CD4-positive, CD25-positive, alpha-beta regulatory T cell (primary cell): ENCODE results near the gene MAP3K5. TPM values are rescaled to one million over a fixed set of nuclear protein-coding genes. Genes with fewer than 3 reads are reported as not detected.
"Not testable (repeated sequence)": the region's sequence is repeated elsewhere in the genome, so short reads cannot be mapped to it uniquely, and the experiment has no call there.

ENCODE experiments used
- ATAC-seq, 2 donors: fragments of 150-1000 bp; cut with Tn5 transposase; one replicate each; pipeline ENCODE4 v1.10.0; 2021; ENCODE audit warnings: low read depth in 2 of 2, moderate number of reproducible peaks in 2 of 2, moderate library complexity in 1 of 2
- DNase-seq, 3 donors: peaks; one replicate each; pipeline versions ENCODE4 v3.0.0 to v3.0.0-alpha.2; 2012 to 2022; ENCODE audit warnings: mixed read lengths in 1 of 3
- H3K27ac ChIP-seq: one replicate; pipeline ENCODE4 v1.7.0; 2013; ENCODE audit warnings: mild to moderate bottlenecking, low read length; ENCODE audit not compliant: insufficient read depth, poor library complexity, severe bottlenecking
- H3K27me3 ChIP-seq: one replicate; pipeline ENCODE4 v1.7.0; 2013; ENCODE audit warnings: low read length; ENCODE audit not compliant: control insufficient read depth, insufficient read depth
- H3K36me3 ChIP-seq: one replicate; pipeline ENCODE4 v1.7.0; 2013; ENCODE audit warnings: mild to moderate bottlenecking, low read length, moderate library complexity; ENCODE audit not compliant: control insufficient read depth, insufficient read depth
- H3K4me1 ChIP-seq: 2 replicates; pipeline ENCODE4 v1.7.0; 2013; ENCODE audit warnings: mild to moderate bottlenecking, low read length; ENCODE audit not compliant: insufficient read depth, control insufficient read depth, poor library complexity, severe bottlenecking
- H3K4me3 ChIP-seq: one replicate; pipeline ENCODE4 v1.7.0; 2013; ENCODE audit warnings: low read depth, mild to moderate bottlenecking, low read length, moderate library complexity
- H3K9me3 ChIP-seq, 2 experiments: 1 replicate in 1 of 2; 2 replicates in 1 of 2; pipeline ENCODE4 v1.7.0; 2013; ENCODE audit warnings: low read length in 2 of 2, mild to moderate bottlenecking in 1 of 2, moderate library complexity in 1 of 2; ENCODE audit not compliant: control insufficient read depth in 2 of 2
- H3K27ac Mint-ChIP-seq, 3 donors: one replicate each; pipeline ENCODE4 v1.8.0; 2020 to 2022; ENCODE audit warnings: mild to moderate bottlenecking in 3 of 3, mixed read lengths in 3 of 3, moderate library complexity in 2 of 3
- H3K27me3 Mint-ChIP-seq: one replicate; pipeline ENCODE4 v1.8.0; 2022; ENCODE audit warnings: mild to moderate bottlenecking, mixed read lengths
- H3K36me3 Mint-ChIP-seq: one replicate; pipeline ENCODE4 v1.8.0; 2020; ENCODE audit warnings: mixed read lengths
- H3K4me1 Mint-ChIP-seq, 4 donors: one replicate each; pipeline ENCODE4 v1.8.0; 2020 to 2022; ENCODE audit warnings: mixed read lengths in 4 of 4, mild to moderate bottlenecking in 1 of 4
- H3K4me3 Mint-ChIP-seq, 4 donors: one replicate each; pipeline ENCODE4 v1.8.0; 2020 to 2022; ENCODE audit warnings: mild to moderate bottlenecking in 4 of 4, mixed read lengths in 4 of 4, moderate library complexity in 3 of 4
- H3K9me3 Mint-ChIP-seq, 7 donors: one replicate each; pipeline ENCODE4 v1.8.0; 2020 to 2022; ENCODE audit warnings: mixed read lengths in 7 of 7, mild to moderate bottlenecking in 3 of 7, moderate library complexity in 2 of 7
- polyA plus RNA-seq, 4 donors: library from polyadenylated mRNA; unstranded; fragments of 300-500 nt; fragmentation: Illumina TruSeq; gene quantifications; one replicate each; pipeline ENCODE4 v1.2.3, GENCODE V29; 2021
- total RNA-seq: library from RNA; stranded (reverse); gene quantifications from one replicate; pipeline ENCODE4 v1.2.3, GENCODE V29; 2022

The MAP3K5 gene
- total and polyA plus RNA-seq, 5 donors from 2014 or later: 14.4 to 44.0 (median 20.5) TPM

- H3K4me1 Mint-ChIP-seq: peaks cover 23 to 46% (median 32%) of the 10 kb centered on the region in 4 donors
- Histone ChIP-seq H3K9me3 (no peaks in the 10 kb centered on the region), H3K36me3 (peaks cover 9% of the 10 kb centered on the region), H3K4me3 (peak within 1 kb of the TSS; percentile 96), H3K27me3 (peaks cover 2% of the 10 kb centered on the region), H3K27ac (peak within 1 kb of the TSS; percentile 89), H3K4me1 (peaks cover 10% of the 10 kb centered on the region)
- peak within 1 kb of the TSS; percentile 95 to 98 (median 98) for H3K27ac Mint-ChIP-seq
- DNase-seq: peak; percentile 80 to 95 (median 93)
- peaks cover 25% of the 10 kb centered on the region for H3K36me3 Mint-ChIP-seq
- H3K27me3 Mint-ChIP-seq: peaks cover 4% of the 10 kb centered on the region
- ATAC-seq: peak; percentile 95
- H3K4me3 Mint-ChIP-seq: peak within 1 kb of the TSS; percentile 88 to 97 (median 93)
- H3K9me3 Mint-ChIP-seq: peaks cover 0 to 1% (median 0%) of the 10 kb centered on the region in 7 donors
Measured at GRCh38 chr6:136822376-136823127, 30.3 kb upstream of the MAP3K5 start, which contains the start of gene PEX7. TSS of gene PEX7 (plus strand) at chr6:136822592. CDS start at chr6:136822666, 74 bp downstream.

GRCh38 chr6:136822046-136822375, 29.7 kb upstream of the MAP3K5 start:
- H3K9me3 ChIP-seq: no peaks in the 10 kb centered on the region
- H3K27ac ChIP-seq: peak overlapping the region; percentile 89
- Mint-ChIP-seq H3K9me3 (peaks cover 0 to 1% (median 0%) of the 10 kb centered on the region in 7 donors), H3K27ac (peak overlapping the region; percentile 95 to 98 (median 98)), H3K4me3 (peak overlapping the region; percentile 88 to 97 (median 93)), H3K4me1 (peaks cover 23 to 46% (median 31%) of the 10 kb centered on the region in 4 donors), H3K36me3 (peaks cover 20% of the 10 kb centered on the region), H3K27me3 (peaks cover 9% of the 10 kb centered on the region)
- DNase-seq (no peak), ATAC-seq (no peak)
- H3K36me3 ChIP-seq: peaks cover 7% of the 10 kb centered on the region
- H3K4me1 ChIP-seq: peaks cover 10% of the 10 kb centered on the region
- H3K4me3 ChIP-seq: peak overlapping the region; percentile 96
- peaks cover 3% of the 10 kb centered on the region for H3K27me3 ChIP-seq

GRCh38 chr6:136820561-136820960, 28.3 kb upstream of the MAP3K5 start:
- peaks cover 0 to under 1% (median 0%) of the 10 kb centered on the region in 7 donors for H3K9me3 Mint-ChIP-seq
- peaks cover 8% of the 10 kb centered on the region for H3K36me3 Mint-ChIP-seq
- peak overlapping the region in 1 of 4 donors; percentile 17 for H3K4me3 Mint-ChIP-seq
- peak overlapping the region in 1 of 3 donors; percentile 46 for H3K27ac Mint-ChIP-seq
- Histone ChIP-seq H3K4me3 (no peak overlapping the region), H3K27ac (no peak overlapping the region), H3K9me3 (no peaks in the 10 kb centered on the region), H3K27me3 (peaks cover 3% of the 10 kb centered on the region), H3K36me3 (no peaks in the 10 kb centered on the region), H3K4me1 (peaks cover 10% of the 10 kb centered on the region)
- H3K4me1 Mint-ChIP-seq: peaks cover 17 to 35% (median 22%) of the 10 kb centered on the region in 4 donors
- peaks cover 11% of the 10 kb centered on the region for H3K27me3 Mint-ChIP-seq
- DNase-seq (no peak), ATAC-seq (no peak)

- no peaks in the 10 kb centered on the region for H3K36me3 Mint-ChIP-seq
- H3K27me3 Mint-ChIP-seq: peaks cover 11% of the 10 kb centered on the region
- peaks cover 0 to 2% (median 0%) of the 10 kb centered on the region in 7 donors for H3K9me3 Mint-ChIP-seq
- Histone ChIP-seq H3K9me3 (no peaks in the 10 kb centered on the region), H3K27me3 (peaks cover 3% of the 10 kb centered on the region), H3K27ac (no peak overlapping the region), H3K4me1 (peaks cover under 1% of the 10 kb centered on the region), H3K36me3 (no peaks in the 10 kb centered on the region), H3K4me3 (no peak overlapping the region)
- peaks cover 3 to 7% (median 5%) of the 10 kb centered on the region in 4 donors for H3K4me1 Mint-ChIP-seq
- ATAC-seq (no peak), DNase-seq (no peak)
- no peak overlapping the region for H3K4me3 Mint-ChIP-seq
- no peak overlapping the region for H3K27ac Mint-ChIP-seq
Measured at GRCh38 chr6:136816656-136817055, 24.4 kb upstream of the MAP3K5 start.

- H3K4me1 Mint-ChIP-seq, H3K36me3 ChIP-seq, H3K9me3 Mint-ChIP-seq, H3K27ac ChIP-seq, DNase-seq, H3K9me3 ChIP-seq, H3K4me1 ChIP-seq, H3K36me3 Mint-ChIP-seq, ATAC-seq, H3K27me3 ChIP-seq, H3K4me3 ChIP-seq, H3K27ac Mint-ChIP-seq, H3K4me3 Mint-ChIP-seq: not testable (repeated sequence)
- peaks cover 11% of the 10 kb centered on the region for H3K27me3 Mint-ChIP-seq
Measured at GRCh38 chr6:136815608-136816007, 23.3 kb upstream of the MAP3K5 start.

- ATAC-seq: no peak
- no peaks in the 10 kb centered on the region for H3K36me3 Mint-ChIP-seq
- DNase-seq: no peak
Measured at GRCh38 chr6:136812174-136812573, 19.9 kb upstream of the MAP3K5 start.

GRCh38 chr6:136811272-136811671, 19.0 kb upstream of the MAP3K5 start:
- peaks cover 0 to 2% (median 0%) of the 10 kb centered on the region in 7 donors for H3K9me3 Mint-ChIP-seq
- DNase-seq (no peak), ATAC-seq (no peak)
- peaks cover 0 to 2% (median 0%) of the 10 kb centered on the region in 4 donors for H3K4me1 Mint-ChIP-seq
- no peak overlapping the region for H3K27ac Mint-ChIP-seq
- Histone ChIP-seq H3K27ac (no peak overlapping the region), H3K4me3 (no peak overlapping the region), H3K4me1 (no peaks in the 10 kb centered on the region), H3K9me3 (no peaks in the 10 kb centered on the region), H3K36me3 (no peaks in the 10 kb centered on the region), H3K27me3 (no peaks in the 10 kb centered on the region)
- H3K27me3 Mint-ChIP-seq: peaks cover 5% of the 10 kb centered on the region
- H3K36me3 Mint-ChIP-seq: no peaks in the 10 kb centered on the region
- no peak overlapping the region for H3K4me3 Mint-ChIP-seq

More at GRCh38 chr6:136812174-136812573, 19.9 kb upstream of the MAP3K5 start:
- Histone ChIP-seq H3K4me1 (no peaks in the 10 kb centered on the region), H3K9me3 (no peaks in the 10 kb centered on the region), H3K27me3 (no peaks in the 10 kb centered on the region), H3K27ac (no peak overlapping the region), H3K4me3 (no peak overlapping the region), H3K36me3 (no peaks in the 10 kb centered on the region)
- H3K27me3 Mint-ChIP-seq: peaks cover 8% of the 10 kb centered on the region
- peaks cover 0 to 2% (median 0%) of the 10 kb centered on the region in 4 donors for H3K4me1 Mint-ChIP-seq
- peak overlapping the region in 1 of 3 donors; percentile 43 for H3K27ac Mint-ChIP-seq
- H3K9me3 Mint-ChIP-seq: peaks cover 0 to 2% (median 0%) of the 10 kb centered on the region in 7 donors
- H3K4me3 Mint-ChIP-seq: no peak overlapping the region
